HEK293T (cell line): ENCODE data around the gene DNAJA4.

Experiments used
- CTCF ChIA-PET: fragments of 350-600 bp; formaldehyde crosslinking; extraction: SDS; loops from one replicate; lab custom pipeline; 2021; ENCODE audit warnings: antibody characterized with exemption, inconsistent platforms; lab: Yijun Ruan, JAX
- POLR2A ChIA-PET: fragments of 350-600 bp; formaldehyde crosslinking; extraction: SDS; loops from one replicate; lab custom pipeline; 2020; ENCODE audit warnings: antibody characterized with exemption, inconsistent platforms; lab: Yijun Ruan, JAX
- DNase-seq: peaks from one replicate; pipeline ENCODE4 v3.0.0; 2012; ENCODE audit warnings: mixed read lengths; ENCODE audit errors: extremely low spot score
- ARNT ChIP-seq: fragments of 450-650 bp; IDR thresholded peaks from 2 replicates; pipeline ENCODE4 v1.6.1; 2017; ENCODE audit warnings: mild to moderate bottlenecking
- BHLHE40 ChIP-seq: fragments of 450-650 bp; IDR thresholded peaks from 2 replicates; pipeline ENCODE4 v1.6.1; 2016; ENCODE audit warnings: mild to moderate bottlenecking, moderate library complexity, borderline replicate concordance
- CTBP1 ChIP-seq: fragments of 450-650 bp; IDR thresholded peaks from 2 replicates; pipeline ENCODE4 v1.6.1; 2016; ENCODE audit warnings: borderline replicate concordance
- ELF4 ChIP-seq: fragments of 450-650 bp; IDR thresholded peaks from 2 replicates; pipeline ENCODE4 v1.6.1; 2017; ENCODE audit warnings: antibody characterized with exemption
- FOXA1 ChIP-seq: fragments of 450-650 bp; IDR thresholded peaks from 2 replicates; pipeline ENCODE4 v1.6.1; 2016; ENCODE audit warnings: mild to moderate bottlenecking
- FOXK2 ChIP-seq: fragments of 450-650 bp; IDR thresholded peaks from 2 replicates; pipeline ENCODE4 v1.6.1; 2016; ENCODE audit warnings: mild to moderate bottlenecking
- FOXM1 ChIP-seq: fragments of 450-650 bp; IDR thresholded peaks from 2 replicates; pipeline ENCODE4 v1.6.1; 2017; ENCODE audit warnings: mild to moderate bottlenecking, borderline replicate concordance
- HDGF ChIP-seq: fragments of 450-650 bp; IDR thresholded peaks from 2 replicates; pipeline ENCODE4 v1.6.1; 2017; ENCODE audit warnings: antibody characterized with exemption, borderline replicate concordance
- L3MBTL2 ChIP-seq: fragments of 450-650 bp; conservative IDR thresholded peaks from 2 replicates; pipeline ENCODE4 v1.6.1; 2016; ENCODE audit warnings: mild to moderate bottlenecking
- LEF1 ChIP-seq: fragments of 450-650 bp; IDR thresholded peaks from 2 replicates; pipeline ENCODE4 v1.6.1; 2017; ENCODE audit warnings: mild to moderate bottlenecking, borderline replicate concordance
- NFRKB ChIP-seq: fragments of 450-650 bp; IDR thresholded peaks from 2 replicates; pipeline ENCODE4 v1.6.1; 2016; ENCODE audit warnings: mild to moderate bottlenecking, moderate library complexity
- SP1 ChIP-seq: fragments of 450-650 bp; IDR thresholded peaks from 2 replicates; pipeline ENCODE4 v1.6.1; 2017
- SUZ12 ChIP-seq: fragments of 450-650 bp; IDR thresholded peaks from 2 replicates; pipeline ENCODE4 v1.6.1; 2016; ENCODE audit warnings: mild to moderate bottlenecking
- TARDBP ChIP-seq: fragments of 450-650 bp; IDR thresholded peaks from 2 replicates; pipeline ENCODE4 v1.6.1; 2016
- ZNF384 ChIP-seq: fragments of 450-650 bp; IDR thresholded peaks from 2 replicates; pipeline ENCODE4 v1.6.1; 2016
- TF ChIP-seq, protein P1 (sequence below): fragments of 450-650 bp; IDR thresholded peaks from 2 replicates; pipeline ENCODE4 v1.6.1; 2016

Gene DNAJA4

DNA sequence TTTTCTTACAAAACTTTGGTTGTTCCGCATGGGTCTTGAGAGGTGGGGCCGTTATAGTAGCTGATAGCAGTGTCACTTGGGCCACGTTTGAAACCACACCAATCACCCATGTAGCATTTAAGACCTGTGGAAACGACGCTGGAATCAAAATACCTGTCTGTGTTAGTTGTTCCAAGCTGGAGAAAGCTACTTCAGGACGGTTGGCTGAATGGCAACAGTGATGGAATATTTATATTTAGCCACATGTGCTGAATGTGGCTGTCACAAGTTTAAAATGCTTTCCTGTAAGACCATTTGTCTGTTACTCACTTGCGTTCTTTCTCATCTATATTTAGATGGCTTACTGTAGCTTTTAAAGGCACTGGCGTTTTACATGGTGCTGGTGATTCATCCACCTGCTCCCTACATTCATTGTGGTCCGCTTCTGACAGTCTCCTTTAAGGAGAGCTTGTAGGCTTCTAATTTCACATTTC, 1.4 kb downstream of the DNAJA4 start:
- CTCF ChIA-PET = interaction anchor here (0.7 to 1.3 kb wide), 2 partner anchors 9 to 96 kb away, joined by 3 to 4 read pairs; no protein-coding TSS in a partner anchor
- no peak for DNase-seq
- POLR2A ChIA-PET = interaction anchor here (0.8 to 2.1 kb wide), 2 partner anchors 34 to 171 kb away, joined by 3 to 11 read pairs; partner anchors contain the start of gene SKIC8

DNA sequence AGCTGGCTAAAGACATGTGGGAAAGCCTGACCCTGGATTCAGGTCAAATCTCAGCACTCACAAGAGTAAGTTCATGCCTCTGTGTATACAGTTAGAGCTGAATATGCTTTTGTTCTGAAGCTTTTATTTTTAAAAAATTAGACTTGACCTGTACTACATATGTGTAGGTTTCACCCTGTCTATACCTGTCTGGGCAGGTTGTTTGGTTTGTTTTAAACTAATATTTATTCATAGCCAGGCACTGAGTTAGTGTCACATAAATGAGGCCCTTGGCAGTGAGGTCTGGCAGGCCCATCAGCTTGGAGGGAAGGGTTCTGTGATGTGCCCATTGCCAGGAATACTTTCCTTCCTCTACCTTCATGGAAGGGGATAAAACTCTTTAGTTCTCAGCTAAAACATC, 1.9 kb downstream of the DNAJA4 start:
- DNase-seq = no peak
- ChIA-PET POLR2A (interaction anchor here (2.1 kb wide), 1 partner anchor 33 kb away, joined by 11 read pairs; the partner anchor contains the start of gene SKIC8), CTCF (interaction anchor here (0.7 to 1.3 kb wide), 2 partner anchors 10 to 97 kb away, joined by 3 to 4 read pairs; no protein-coding TSS in a partner anchor)
- TF ChIP-seq TARDBP = no peak
- TF ChIP-seq ELF4 = no peak
- no peak for TF ChIP-seq L3MBTL2
- no peak for TF ChIP-seq NFRKB
- TF ChIP-seq HDGF = no peak
- TF ChIP-seq, protein P1, sequence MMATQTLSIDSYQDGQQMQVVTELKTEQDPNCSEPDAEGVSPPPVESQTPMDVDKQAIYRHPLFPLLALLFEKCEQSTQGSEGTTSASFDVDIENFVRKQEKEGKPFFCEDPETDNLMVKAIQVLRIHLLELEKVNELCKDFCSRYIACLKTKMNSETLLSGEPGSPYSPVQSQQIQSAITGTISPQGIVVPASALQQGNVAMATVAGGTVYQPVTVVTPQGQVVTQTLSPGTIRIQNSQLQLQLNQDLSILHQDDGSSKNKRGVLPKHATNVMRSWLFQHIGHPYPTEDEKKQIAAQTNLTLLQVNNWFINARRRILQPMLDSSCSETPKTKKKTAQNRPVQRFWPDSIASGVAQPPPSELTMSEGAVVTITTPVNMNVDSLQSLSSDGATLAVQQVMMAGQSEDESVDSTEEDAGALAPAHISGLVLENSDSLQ = no peak
- TF ChIP-seq SP1 = no peak
- TF ChIP-seq FOXM1 = no peak
- TF ChIP-seq ZNF384 = no peak
- no peak for TF ChIP-seq LEF1
- TF ChIP-seq FOXK2 = no peak
- TF ChIP-seq SUZ12 = no peak
- TF ChIP-seq ARNT = no peak
- TF ChIP-seq CTBP1 = no peak
- no peak for TF ChIP-seq FOXA1

More for the DNA sequence above, 1.4 kb downstream of the DNAJA4 start:
- TF ChIP-seq SUZ12 (no peak), ELF4 (no peak), FOXA1 (no peak), ZNF384 (no peak), SP1 (no peak), FOXM1 (no peak), BHLHE40 (no peak), L3MBTL2 (no peak)
- TF ChIP-seq, protein P1 = no peak

DNA sequence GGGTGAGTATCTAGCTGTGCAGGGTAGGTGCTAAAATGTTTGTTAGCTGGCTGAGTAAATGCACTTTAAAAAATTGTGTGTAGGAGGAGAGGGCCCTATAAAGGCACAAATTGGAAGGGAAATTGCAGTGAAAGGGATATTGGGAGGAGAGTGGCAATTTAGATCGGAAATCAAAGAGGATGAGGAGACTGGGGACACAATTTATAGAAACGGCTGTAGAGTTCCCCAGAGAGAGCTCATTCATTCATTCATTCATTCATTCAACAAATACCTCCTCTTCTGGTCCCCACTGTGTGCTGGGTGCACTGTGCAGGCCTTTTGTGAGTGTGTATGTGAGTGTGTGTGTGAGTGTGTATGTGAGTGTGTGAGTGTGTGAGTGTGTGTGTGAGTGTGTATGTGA, 2.4 kb downstream of the DNAJA4 start:
- TF ChIP-seq SP1 (no peak), CTBP1 (no peak), SUZ12 (no peak), LEF1 (no peak), NFRKB (no peak), ZNF384 (no peak), FOXM1 (no peak), FOXK2 (no peak), ELF4 (no peak), BHLHE40 (no peak), FOXA1 (no peak), TARDBP (no peak), ARNT (no peak), HDGF (no peak), L3MBTL2 (no peak)
- TF ChIP-seq, protein P1 = no peak
- ChIA-PET POLR2A (interaction anchor here (2.1 kb wide), 1 partner anchor 33 kb away, joined by 11 read pairs; the partner anchor contains the start of gene SKIC8), CTCF (no interaction called here)
- no peak for DNase-seq

DNA sequence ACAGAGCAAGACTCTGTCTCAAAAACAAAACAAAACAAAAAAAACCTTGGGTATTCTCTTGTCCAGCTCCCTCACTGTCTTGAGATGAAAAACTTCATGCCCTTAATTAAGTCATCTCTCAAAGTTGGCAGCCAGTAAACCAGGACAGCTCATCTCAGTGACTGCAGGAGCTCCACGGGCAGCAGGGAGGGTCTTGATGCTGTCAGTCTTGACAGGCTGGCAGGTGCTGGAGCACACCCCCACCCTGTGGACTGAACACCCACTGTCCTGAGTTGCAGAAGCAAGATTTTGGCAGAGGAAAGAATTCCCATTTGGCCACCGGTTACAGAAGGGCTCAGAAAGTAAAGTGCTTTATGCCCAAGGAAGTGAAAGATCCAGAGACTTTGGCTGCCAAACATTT, 8.0 kb downstream of the DNAJA4 start:
- no peak for TF ChIP-seq FOXM1
- TF ChIP-seq, protein P1 = peak; percentile 35
- ChIA-PET POLR2A (interaction anchor here (1.1 kb wide), 1 partner anchor 27 kb away, joined by 4 read pairs; the partner anchor contains the start of gene SKIC8), CTCF (interaction anchor here (0.7 to 1.6 kb wide), 2 partner anchors 96 to 109 kb away, joined by 3 to 4 read pairs; no protein-coding TSS in a partner anchor)
- no peak for DNase-seq

DNA sequence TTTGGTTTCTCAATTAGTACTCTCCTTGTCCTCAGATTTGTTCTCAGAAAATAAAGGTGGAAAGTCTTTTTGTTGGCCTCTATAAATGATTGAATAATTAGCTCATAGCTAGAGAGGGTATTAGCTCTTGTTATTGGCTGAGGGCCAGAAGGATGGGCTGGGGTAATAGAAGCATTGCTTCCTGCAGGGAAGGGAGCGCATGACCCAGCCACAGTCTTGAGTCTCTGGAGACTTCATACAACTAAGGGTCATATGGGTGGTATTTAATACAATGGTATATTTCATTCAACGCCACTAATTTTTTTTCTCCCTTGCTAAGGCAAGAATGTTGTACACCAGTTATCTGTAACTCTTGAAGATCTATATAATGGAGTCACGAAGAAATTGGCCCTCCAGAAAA, 8.4 kb downstream of the DNAJA4 start:
- TF ChIP-seq ZNF384 = no peak
- no peak for TF ChIP-seq BHLHE40
- no peak for TF ChIP-seq ARNT
- no peak for TF ChIP-seq SUZ12
- no peak for TF ChIP-seq TARDBP
- no peak for TF ChIP-seq L3MBTL2
- no peak for TF ChIP-seq LEF1
- TF ChIP-seq HDGF = no peak
- TF ChIP-seq FOXA1 = no peak
- TF ChIP-seq FOXM1 = no peak
- POLR2A ChIA-PET = interaction anchor here (1.1 kb wide), 1 partner anchor 27 kb away, joined by 4 read pairs; the partner anchor contains the start of gene SKIC8
- no peak for DNase-seq
- CTCF ChIA-PET = interaction anchor here (1.6 kb wide), 1 partner anchor 97 kb away, joined by 4 read pairs; no protein-coding TSS in a partner anchor

DNA sequence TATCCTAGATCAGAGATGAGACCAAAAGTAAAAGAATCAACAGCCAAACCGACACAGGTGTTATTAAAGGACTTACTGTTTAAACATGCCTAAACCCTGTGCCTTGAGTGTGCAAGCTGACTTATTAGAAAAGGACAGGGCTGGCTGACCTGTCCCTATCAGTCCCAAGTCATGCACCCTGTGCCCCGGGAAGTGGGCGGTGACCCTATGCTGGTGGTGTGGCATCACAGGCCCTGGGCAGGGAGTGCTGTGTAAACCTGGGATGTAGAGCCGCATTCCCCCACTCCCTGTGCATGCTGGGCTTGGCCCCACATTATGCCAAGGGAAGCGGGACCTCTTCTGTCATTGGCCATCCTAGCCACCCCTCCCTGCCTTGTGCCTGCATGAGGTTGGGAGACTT, 10.6 kb downstream of the DNAJA4 start:
- no peak for DNase-seq
- TF ChIP-seq ELF4 = no peak
- TF ChIP-seq ARNT = no peak
- TF ChIP-seq LEF1 = no peak
- TF ChIP-seq TARDBP = no peak
- no peak for TF ChIP-seq BHLHE40
- TF ChIP-seq L3MBTL2 = no peak
- TF ChIP-seq, protein P1 = no peak
- TF ChIP-seq SP1 = no peak
- no peak for TF ChIP-seq CTBP1
- TF ChIP-seq FOXK2 = no peak
- no peak for TF ChIP-seq FOXM1
- no peak for TF ChIP-seq NFRKB
- no peak for TF ChIP-seq FOXA1
- TF ChIP-seq SUZ12 = no peak
- no peak for TF ChIP-seq HDGF
- TF ChIP-seq ZNF384 = no peak
- ChIA-PET POLR2A (no interaction called here), CTCF (no interaction called here)
